KMS-11 (cell line): Measurements from ENCODE around the gene CAND1.

Source experiments
- H2AFZ ChIP-seq: fragments of 200-600 bp; sonication (generic); 2 replicates; pipeline ENCODE4 v1.6.1; 2016; ENCODE audit warnings: antibody characterized with exemption, mixed run types, low read depth
- H3K27ac ChIP-seq: fragments of 200-600 bp; sonication (generic); 2 replicates; pipeline ENCODE4 v1.6.1; 2016; ENCODE audit warnings: mild to moderate bottlenecking, mixed run types
- H3K27me3 ChIP-seq: fragments of 200-600 bp; sonication (generic); 2 replicates; pipeline ENCODE4 v1.6.1; 2017; ENCODE audit warnings: mild to moderate bottlenecking, low read depth, mixed run types, moderate library complexity; ENCODE audit not compliant: insufficient read depth
- H3K36me3 ChIP-seq: fragments of 200-600 bp; sonication (generic); 2 replicates; pipeline ENCODE4 v1.6.1; 2017; ENCODE audit warnings: mild to moderate bottlenecking, mixed run types; ENCODE audit not compliant: insufficient read depth
- H3K4me1 ChIP-seq: fragments of 200-600 bp; sonication (generic); 2 replicates; pipeline ENCODE4 v1.6.1; 2016; ENCODE audit warnings: mild to moderate bottlenecking, low read depth, mixed run types; ENCODE audit not compliant: poor library complexity, severe bottlenecking
- H3K4me2 ChIP-seq: fragments of 200-600 bp; sonication (generic); 2 replicates; pipeline ENCODE4 v1.7.0; 2016; ENCODE audit warnings: mild to moderate bottlenecking, mixed run types
- H3K4me3 ChIP-seq: fragments of 200-600 bp; sonication (generic); IDR thresholded peaks from 2 replicates; pipeline ENCODE4 v1.6.1; 2017; ENCODE audit warnings: low read depth, low read length, mixed read lengths; ENCODE audit not compliant: insufficient read depth
- H3K79me2 ChIP-seq: fragments of 200-600 bp; sonication (generic); 2 replicates; pipeline ENCODE4 v1.6.1; 2016; ENCODE audit warnings: low read depth, mixed run types; ENCODE audit not compliant: insufficient read depth
- H3K9ac ChIP-seq: fragments of 200-600 bp; sonication (generic); 2 replicates; pipeline ENCODE4 v1.6.1; 2016; ENCODE audit warnings: mild to moderate bottlenecking, mixed run types
- H4K20me1 ChIP-seq: fragments of 200-600 bp; sonication (generic); 2 replicates; pipeline ENCODE4 v1.6.1; 2016; ENCODE audit warnings: mild to moderate bottlenecking, mixed run types; ENCODE audit not compliant: insufficient read depth
- CTCF ChIP-seq: fragments of 200-600 bp; sonication (generic); conservative IDR thresholded peaks from 2 replicates; pipeline ENCODE4 v1.6.1; 2017; ENCODE audit warnings: low read depth, mild to moderate bottlenecking, antibody characterized with exemption, low read length, moderate library complexity, mixed read lengths

Gene CAND1

GRCh38 chr12:67287311-67287710 lies 18.2 kb downstream of the CAND1 start:
- peaks cover 98% of the 10 kb centered on the region for H3K79me2 ChIP-seq
- peaks cover 40% of the 10 kb centered on the region for H3K4me1 ChIP-seq
- H3K36me3 ChIP-seq = peaks cover 13% of the 10 kb centered on the region; the same call in 1 of the 2 replicates
- H3K4me2 ChIP-seq = no peak overlapping the region
- no peak overlapping the region for H3K4me3 ChIP-seq
- H4K20me1 ChIP-seq = peaks cover 6% of the 10 kb centered on the region; the same call in 1 of the 2 replicates
- TF ChIP-seq CTCF = no peak
- H3K9ac ChIP-seq = no peak overlapping the region
- no peak overlapping the region for H2AFZ ChIP-seq
- no peaks in the 10 kb centered on the region for H3K27me3 ChIP-seq
- no peak overlapping the region for H3K27ac ChIP-seq

DNA sequence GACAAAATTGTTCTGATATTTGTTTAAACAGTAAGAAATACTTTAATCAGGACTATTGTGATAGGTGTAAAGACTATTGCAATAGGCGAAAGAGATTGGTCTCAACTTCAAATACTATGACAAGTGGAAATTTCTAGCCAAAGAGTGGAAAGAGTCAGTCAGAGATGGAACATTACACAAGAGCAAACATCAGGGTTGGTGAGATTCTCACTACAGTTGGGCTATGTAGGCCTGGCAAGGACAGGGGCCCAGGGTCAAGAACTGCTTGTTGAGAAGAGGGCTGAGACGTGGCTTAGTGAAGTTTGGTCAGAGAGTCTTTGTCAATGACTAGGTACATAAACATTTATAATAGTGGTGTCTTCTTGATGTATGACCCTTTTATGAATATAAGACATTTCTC lies 19.4 kb downstream of the CAND1 start:
- no peak for TF ChIP-seq CTCF
- Histone ChIP-seq H3K4me1 (peaks cover 40% of the 10 kb centered on the region), H3K79me2 (peaks cover 96% of the 10 kb centered on the region), H3K4me2 (no peak overlapping the region), H4K20me1 (peaks cover 14% of the 10 kb centered on the region; the same call in 1 of the 2 replicates), H3K36me3 (peaks cover 6% of the 10 kb centered on the region; the same call in 1 of the 2 replicates), H2AFZ (no peak overlapping the region), H3K9ac (no peak overlapping the region), H3K4me3 (no peak overlapping the region), H3K27ac (no peak overlapping the region), H3K27me3 (no peaks in the 10 kb centered on the region)

DNA sequence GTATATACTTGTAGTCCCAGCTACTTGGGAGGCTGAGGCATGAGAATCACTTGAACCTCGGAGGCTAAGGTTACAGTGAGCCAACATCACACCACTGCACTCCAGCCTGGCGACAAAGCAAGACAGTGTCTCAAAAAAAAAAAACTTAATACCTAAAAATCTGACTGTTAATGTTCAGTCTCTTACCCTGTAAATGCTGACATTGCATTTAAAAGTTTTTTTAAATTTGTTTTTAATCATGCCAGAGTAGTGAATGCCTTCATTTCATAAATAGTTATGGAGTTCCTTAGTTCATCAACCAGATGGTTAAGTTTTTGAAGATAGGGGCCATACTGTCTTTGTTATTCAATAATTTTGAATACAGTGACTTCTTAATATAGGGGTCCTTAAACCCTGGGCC lies 21.2 kb downstream of the CAND1 start:
- peaks cover 85% of the 10 kb centered on the region for H3K79me2 ChIP-seq
- peaks cover 14% of the 10 kb centered on the region; the same call in 1 of the 2 replicates for H4K20me1 ChIP-seq
- no peak overlapping the region for H3K4me2 ChIP-seq
- H3K36me3 ChIP-seq = peaks cover 11% of the 10 kb centered on the region; the same call in 1 of the 2 replicates
- H3K27ac ChIP-seq = no peak overlapping the region
- H3K4me1 ChIP-seq = peaks cover 40% of the 10 kb centered on the region
- H3K27me3 ChIP-seq = no peaks in the 10 kb centered on the region
- H2AFZ ChIP-seq = no peak overlapping the region
- H3K4me3 ChIP-seq = no peak overlapping the region
- no peak overlapping the region for H3K9ac ChIP-seq
- TF ChIP-seq CTCF = no peak

GRCh38 chr12:67299526-67299925 lies 30.4 kb downstream of the CAND1 start:
- TF ChIP-seq CTCF = no peak
- H3K4me1 ChIP-seq = no peaks in the 10 kb centered on the region
- no peak overlapping the region for H3K9ac ChIP-seq
- H3K4me3 ChIP-seq = no peak overlapping the region
- peaks cover 11% of the 10 kb centered on the region; the same call in 1 of the 2 replicates for H3K36me3 ChIP-seq
- H3K27ac ChIP-seq = no peak overlapping the region
- H3K4me2 ChIP-seq = no peak overlapping the region
- no peaks in the 10 kb centered on the region for H4K20me1 ChIP-seq
- no peaks in the 10 kb centered on the region for H3K27me3 ChIP-seq
- peaks cover 5% of the 10 kb centered on the region; the same call in 1 of the 2 replicates for H3K79me2 ChIP-seq
- H2AFZ ChIP-seq = no peak overlapping the region
